Measurements from ENCODE around the gene NLGN4Y.
A peak's percentile ranks its signal among the peaks of the same experiment; 100 is the strongest.

Gene NLGN4Y

DNA sequence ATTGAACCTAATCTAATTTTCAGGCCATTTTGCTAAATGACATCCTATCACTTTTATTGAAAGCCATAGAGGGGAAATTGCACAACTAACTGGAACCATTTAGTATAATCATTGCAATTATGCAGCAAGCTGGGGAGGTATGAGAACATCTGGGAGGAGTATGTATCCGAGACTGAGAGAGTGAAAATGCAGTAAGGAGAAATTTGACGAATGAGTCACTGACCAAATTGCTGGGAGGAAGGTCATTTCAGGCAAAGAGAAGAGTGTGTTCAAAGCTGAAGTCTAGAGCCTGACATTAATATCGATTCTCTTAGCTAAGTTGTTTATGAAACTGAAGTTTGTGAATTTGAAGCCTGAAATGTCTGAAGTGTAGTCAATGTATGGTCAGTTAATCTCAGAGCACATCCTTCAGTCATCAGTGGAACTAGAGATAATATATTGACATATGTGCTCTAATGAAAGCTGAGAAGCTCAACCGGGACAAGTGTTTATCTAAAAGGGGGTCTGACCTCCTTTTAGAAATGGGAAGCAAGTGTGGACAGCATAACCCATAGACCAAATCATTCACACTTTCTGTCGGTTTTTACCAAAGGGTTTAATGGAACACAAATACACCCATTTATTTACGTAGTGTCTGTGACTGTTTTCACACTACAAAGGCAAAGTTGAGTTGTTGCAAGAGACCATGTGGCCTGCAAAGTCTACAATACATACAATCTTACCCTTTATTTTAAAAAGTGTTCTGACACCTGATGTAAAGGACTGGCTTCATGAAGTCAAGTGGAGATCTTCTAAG lies 120.0 kb downstream of the NLGN4Y start:
- peak; percentile 7 for DNase-seq (ENCODE audit: low spot score)
- peak; percentile 63 for FAIRE-seq

DNA sequence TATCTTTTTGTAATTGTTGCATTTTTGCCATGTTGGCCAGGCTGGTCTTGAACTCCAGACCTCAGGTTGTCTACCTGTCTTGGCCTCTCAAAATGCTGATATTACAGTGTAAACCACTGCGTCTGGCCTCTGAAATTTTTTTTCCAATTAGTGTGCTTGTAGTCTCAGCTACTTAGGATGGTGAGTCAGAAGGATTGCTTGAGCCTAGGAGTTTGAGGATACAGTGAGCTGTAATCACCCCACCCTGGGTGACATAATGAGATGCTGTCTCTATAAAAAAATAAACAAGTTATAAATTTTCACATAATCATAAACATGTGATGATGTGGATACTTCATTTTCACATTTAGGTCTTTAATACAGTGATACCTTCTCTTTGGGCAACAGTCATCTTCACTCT lies 154.9 kb downstream of the NLGN4Y start:
- DNase-seq (ENCODE audit: low spot score): no peak
- no peak for FAIRE-seq

DNA sequence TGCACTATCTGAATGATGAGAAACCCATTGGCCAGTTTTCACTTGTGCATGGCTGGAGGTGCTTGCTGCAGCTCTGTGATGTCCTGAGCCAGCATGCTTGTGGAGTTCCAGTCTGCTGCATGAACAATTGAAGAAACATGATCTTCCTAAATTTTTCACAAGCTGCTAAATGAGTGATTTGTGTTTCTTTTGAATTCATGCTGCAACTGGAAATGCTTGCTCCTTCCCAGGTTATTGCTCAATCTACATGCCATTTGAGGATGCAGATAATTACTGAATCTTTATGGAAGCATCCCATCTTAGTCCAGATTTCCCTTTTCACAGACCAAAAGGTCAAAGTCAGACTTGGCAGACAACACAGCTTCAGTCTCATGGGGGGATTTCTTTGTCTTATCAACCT lies 170.2 kb downstream of the NLGN4Y start:
- no peak for FAIRE-seq
- DNase-seq (ENCODE audit: low spot score): no peak

DNA sequence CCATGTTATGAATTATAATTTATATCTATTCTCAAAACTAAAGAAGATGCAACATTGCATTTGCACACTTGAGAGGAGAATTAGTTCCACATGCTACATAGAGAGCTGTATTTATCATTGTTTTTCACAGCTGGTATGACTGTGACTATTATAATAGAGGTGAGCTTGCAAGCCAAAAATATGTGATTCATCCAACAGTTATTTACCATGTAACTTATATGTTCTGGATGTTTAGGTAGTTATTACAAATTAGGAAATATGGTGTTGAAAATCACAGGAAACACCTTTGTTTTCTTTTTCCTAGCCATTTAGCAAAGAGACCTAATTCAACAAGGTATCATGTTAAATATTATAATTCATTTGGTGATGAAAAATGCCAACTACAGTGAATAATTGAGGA lies 183.8 kb downstream of the NLGN4Y start:
- DNase-seq (ENCODE audit: low spot score) (no peak), FAIRE-seq (no peak)

DNA sequence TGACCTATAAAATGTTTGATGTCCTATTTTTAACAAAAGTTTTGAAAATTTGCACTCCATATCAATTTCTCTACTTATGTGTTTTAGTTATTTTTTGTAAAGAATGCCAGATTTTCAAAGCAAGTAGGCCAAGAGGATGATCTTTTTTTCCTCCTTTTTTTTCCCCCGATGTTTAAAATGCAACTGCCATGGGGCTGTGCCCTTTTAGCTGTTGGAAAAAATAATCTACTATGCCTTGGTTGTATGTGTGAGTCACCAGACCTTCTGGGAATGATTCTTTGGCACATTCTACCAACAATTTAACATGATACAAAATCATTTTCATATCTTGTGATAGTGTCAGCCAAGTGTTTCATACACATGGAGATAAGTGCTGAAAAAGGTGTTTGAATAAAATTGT lies 217.3 kb downstream of the NLGN4Y start:
- FAIRE-seq: no peak

DNA sequence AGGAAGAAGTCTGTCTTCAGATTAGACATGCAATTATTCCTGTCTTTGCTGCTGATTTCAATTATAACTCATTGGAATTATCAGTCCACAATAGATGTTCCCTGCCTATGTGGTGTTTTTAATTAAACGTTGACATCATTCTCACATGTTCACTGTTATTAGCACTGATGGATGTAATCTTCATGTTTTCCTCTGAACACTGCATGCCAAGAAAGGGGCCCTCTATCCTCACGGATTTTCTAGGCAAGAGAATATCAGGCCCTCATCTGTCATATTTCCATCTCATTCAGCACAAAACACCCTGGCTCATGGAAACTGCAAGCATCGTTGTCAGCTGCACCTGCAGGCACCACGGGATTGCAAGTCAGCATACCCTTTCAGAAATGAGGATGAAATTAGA lies 224.0 kb downstream of the NLGN4Y start:
- no peak for FAIRE-seq
- DNase-seq (ENCODE audit: low spot score): no peak

More for the DNA sequence above, 217.3 kb downstream of the NLGN4Y start:
- no peak for DNase-seq (ENCODE audit: low spot score)

DNA sequence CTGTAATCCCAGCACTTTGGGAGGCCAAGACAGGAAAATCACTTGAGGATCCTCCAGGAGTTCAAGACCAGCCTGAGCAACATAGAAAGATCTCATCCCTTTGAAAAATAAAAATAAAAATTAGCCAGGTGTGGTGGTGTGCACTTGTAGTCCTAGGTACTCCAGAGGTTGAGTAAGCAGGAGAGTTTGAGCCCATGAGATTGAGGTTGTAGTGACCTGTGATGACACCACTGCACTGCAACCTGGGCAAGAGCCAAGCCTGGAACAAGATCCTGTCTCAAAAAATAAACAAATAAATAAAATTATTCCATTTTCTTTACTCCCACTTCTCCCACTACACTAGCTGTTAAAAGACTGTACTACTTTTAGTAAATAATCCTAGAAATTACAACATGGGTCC lies 231.2 kb downstream of the NLGN4Y start:
- no peak for FAIRE-seq
- no peak for DNase-seq (ENCODE audit: low spot score)

DNA sequence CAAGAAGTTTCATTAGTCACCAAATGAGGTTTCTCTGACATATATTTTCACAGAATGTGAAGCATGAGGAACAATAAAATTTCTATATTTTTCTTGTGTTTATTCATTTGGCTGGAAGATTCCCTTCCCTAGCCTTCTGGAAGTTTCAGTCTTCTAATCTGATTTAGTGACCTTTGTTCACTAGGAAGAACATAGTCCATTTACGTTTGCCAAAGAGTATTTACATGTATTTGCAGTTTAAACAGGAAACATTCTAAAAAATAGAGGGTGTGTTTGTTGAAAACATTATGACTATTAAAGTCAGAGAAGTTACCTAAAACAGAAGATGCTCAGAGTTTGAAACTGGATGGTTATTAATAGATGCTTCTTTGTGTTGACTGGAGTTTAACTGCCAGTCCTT lies 238.6 kb downstream of the NLGN4Y start:
- no peak for FAIRE-seq
- DNase-seq (ENCODE audit: low spot score): no peak

DNA sequence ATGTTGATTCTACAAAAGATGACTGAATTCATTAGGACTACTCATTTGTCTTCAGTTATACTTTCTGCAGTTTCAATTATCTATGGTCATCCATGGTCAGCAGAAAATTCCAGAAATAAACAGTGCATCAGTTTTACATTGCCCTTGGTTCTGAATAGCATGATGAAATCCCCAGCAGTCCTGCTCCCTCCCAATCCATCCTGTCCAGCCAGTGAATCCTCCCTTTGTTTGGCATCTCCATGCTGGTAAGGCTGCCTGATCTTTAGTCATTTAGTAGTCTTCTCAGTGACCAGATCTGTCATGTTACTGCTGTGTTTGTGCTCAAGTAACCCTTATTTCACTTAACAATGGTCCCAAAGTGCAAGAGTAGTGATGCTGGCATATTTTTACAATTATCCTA lies 239.3 kb downstream of the NLGN4Y start:
- FAIRE-seq: no peak
- no peak for DNase-seq (ENCODE audit: low spot score)

DNA sequence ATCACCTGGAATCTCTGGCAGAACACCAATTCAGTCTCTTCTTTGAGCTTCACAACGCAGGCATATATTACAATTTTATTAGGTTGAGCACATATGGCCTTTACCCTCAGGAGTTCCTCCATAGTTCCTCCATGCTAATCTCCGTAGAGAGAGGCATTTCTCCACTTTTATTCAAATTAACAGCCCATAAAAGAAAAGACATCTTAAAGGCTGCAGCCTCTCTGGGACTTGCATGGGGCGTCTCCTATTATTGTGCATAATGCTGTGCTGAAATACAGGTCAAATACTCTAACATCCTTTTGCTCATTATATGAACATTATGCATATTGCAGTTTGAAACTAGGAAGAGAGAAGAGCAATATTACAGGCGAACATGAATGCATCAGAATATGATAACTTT lies 253.9 kb downstream of the NLGN4Y start:
- FAIRE-seq (no peak), DNase-seq (ENCODE audit: low spot score) (no peak)

DNA sequence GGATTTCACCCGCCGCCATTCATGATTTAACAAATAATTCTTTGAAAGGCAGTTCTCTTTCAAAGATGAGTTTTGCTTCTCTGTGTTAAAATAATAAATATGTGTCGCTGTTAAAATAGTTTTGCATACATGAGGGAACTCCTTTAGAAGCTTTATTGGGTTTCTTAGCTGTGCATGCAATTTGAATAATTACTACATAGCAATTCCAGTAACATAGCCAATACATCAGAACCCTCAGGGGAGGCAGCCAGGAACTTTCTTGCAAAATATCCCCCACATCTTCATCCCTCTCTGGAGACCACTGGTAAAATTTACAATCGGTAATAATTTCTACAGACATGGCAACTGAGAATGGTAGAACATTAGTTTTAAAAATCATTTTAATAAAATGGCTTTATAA lies 268.8 kb downstream of the NLGN4Y start:
- FAIRE-seq (no peak), DNase-seq (ENCODE audit: low spot score) (no peak)

DNA sequence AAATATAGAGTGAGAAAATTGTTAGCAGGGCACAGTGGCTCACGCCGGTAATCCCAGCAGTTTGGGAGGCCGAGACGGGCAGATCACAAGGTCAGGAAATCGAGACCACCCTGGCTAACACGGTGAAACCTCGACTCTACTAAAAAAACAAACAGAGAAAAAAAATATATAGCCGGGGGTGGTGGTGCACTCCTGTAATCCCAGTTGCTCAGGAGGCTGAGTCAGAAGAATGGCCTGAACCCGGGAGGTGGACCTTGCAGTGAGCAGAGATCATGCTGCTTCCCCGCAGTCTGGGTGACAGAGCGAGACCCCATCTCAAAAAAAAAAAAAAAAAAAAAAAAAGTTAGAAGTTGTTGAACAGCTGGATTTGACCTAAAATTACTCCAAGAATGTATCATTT lies 269.3 kb downstream of the NLGN4Y start:
- FAIRE-seq (no peak), DNase-seq (ENCODE audit: low spot score) (no peak)

DNA sequence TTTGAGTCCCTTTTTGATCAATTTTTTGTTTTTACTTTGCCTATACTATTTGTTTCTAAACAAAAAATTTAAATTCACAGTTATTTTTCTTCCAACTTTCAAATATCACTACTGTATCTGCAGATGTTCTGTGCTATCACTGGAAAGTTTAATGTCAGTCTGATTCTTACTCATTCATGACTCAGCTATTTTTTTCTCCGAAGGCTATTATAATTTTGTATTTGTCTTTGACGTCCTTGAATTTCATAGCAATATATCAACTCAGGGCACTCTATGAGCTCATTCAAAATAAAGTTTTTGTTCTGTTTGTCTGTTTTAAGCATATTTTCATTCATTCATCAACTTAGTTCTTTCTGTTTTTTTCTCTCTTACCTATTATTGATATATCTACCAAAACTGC lies 273.7 kb downstream of the NLGN4Y start:
- peak; percentile 10 for DNase-seq (ENCODE audit: low spot score)
- peak; percentile 88 for FAIRE-seq

DNA sequence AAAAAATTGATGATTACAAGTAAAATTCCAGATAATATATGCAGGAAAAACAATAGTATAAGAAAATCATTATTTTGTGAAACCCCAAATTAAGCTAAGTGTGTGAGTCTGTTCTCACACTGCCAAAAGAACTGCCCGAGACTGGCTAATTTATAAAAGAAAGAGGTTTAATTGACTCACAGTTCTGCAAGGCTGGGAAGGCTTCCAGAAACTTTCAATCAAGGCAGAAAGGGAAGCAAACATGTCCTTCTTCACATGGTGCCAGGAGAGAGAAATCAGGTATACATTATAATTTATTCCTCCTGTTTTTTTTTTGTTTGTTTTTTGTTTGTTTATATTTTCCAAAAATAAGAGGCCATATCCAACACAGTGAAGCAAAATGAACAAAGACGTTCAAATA lies 276.8 kb downstream of the NLGN4Y start:
- DNase-seq (ENCODE audit: low spot score) (no peak), FAIRE-seq (no peak)

DNA sequence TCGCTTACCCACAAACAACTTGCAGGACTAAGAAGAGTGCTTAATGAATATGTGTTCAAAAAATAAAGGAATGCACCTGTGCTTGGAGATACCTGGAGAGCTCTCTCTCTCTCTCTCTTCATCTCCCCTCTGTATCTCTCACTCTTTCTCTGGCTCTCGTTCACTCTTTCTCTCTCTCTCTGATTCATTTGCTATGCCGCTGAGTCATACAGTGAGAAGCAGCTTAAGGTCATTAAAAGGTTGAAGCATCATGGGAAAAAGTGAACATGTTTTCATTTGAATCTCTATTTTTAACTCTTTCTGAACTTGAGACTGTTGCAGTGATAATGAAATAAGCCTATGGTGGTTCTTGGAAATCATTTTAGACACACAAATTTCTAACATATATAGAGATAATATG lies 277.8 kb downstream of the NLGN4Y start:
- DNase-seq (ENCODE audit: low spot score) (peak; percentile 54), FAIRE-seq (no peak)

DNA sequence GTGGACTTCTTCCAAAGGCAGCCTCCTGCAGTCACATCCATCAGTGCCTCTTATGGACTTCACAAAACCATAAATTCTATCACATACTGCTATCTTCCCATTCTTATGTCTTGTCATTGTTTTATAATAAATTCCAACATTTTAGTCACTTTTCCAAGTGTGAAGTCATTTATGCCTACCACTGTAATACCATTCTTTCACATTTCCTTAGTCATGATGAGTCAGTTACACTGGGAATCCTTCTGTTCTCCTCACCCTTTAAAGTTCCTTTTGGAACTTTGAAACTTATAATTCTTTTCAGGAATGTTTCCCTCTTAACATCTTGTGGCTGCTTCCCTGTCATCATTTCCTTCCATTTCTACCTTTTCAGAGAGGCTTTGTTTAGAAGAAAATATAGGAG lies 279.7 kb downstream of the NLGN4Y start:
- FAIRE-seq (peak; percentile 92), DNase-seq (ENCODE audit: low spot score) (peak; percentile 70)

DNA sequence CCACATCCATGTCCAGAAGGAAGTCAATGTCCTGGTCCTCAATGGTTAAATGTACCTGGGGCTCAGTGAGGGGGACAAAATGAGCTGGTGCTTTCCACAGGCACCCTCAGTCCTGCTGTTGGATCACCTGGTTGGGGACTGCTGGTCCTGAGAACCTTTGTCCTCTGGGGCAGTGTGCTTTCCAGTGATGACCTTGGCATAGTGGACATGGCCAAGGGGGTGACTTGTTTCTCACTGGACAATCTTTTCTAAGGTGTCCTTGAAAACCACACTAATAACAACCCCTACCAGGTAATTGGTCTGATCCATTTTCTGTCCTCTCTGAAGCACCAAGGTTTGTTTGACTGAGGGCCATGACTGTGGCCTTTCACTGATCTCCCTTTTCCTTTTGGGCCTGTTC lies 294.1 kb downstream of the NLGN4Y start:
- DNase-seq (ENCODE audit: low spot score) (no peak), FAIRE-seq (no peak)

DNA sequence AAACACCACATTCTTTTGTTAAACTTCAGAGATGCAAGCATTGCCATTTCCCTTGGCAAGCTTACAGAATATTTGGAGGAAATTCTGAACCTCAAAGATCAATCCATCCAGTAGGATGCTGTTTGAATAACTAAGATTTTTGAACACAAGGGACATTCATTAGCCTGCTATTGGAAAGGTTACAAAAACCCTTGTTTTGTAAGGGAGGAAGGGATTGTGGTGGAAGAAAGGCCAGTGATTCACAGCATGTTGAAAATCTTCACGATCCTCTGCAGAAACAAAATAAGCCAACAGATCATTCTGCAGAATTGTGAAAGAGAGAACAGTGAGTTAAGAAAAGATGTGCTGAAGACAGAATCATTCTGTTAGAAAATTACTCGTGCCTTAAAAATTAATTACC lies 297.9 kb downstream of the NLGN4Y start:
- DNase-seq (ENCODE audit: low spot score): no peak
- FAIRE-seq: no peak

DNA sequence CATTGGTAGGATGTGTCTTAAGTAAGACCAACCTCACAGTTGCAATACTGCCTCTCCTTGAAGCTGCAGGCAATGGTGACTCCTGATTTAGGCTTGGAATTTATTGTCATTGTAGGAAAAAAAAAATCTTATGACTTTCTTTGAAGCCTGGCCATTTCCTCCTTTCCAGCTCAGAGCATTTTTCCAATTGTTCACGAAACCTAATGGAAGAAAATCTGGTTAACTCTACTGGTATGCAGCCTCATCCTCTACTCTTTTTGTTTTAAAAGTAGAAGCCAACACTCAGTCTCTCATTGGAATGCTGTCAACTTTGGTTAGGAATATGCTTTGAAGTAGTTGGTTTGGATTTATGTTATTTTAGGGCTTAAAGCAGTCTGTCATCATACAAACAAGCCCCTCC lies 298.6 kb downstream of the NLGN4Y start:
- FAIRE-seq (no peak), DNase-seq (ENCODE audit: low spot score) (no peak)

DNA sequence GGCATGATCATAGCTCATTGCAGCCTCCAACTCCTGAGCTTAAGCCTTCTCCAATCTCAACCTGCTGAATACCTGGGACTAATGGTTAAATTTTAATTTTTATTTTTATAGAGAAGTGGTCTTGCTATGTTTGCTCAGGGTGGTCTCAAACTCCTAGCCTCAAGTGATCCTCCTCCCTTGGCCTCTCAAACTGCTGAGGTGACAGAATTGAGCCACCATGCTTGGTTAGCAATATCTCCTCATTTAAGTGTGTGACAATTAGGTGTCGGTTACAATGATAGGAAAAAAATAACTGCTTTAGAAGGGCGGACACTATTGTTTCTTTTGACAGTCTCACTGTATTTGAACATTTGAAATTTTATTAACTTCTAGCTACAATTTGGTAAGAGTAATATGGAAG lies 300.3 kb downstream of the NLGN4Y start:
- FAIRE-seq: no peak
- no peak for DNase-seq (ENCODE audit: low spot score)

DNA sequence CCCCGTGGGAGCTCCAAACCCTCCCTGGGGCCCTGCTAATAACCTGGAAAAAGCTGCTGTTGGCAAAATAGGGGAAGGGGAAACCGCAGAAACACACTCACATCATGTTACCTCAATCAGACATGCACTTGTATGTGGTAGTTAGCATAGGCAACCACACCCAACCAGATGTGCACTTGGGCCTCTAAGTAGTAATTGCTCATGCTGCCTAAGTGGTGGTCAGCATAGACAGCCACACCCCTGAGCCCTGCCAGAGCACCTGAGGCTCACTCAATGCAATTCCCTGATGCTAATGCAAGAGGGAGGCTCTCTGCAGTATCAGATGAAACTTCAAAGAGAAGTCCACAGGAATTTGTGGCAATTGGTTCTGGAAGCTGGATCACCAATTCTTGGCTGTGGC lies 301.4 kb downstream of the NLGN4Y start:
- DNase-seq (ENCODE audit: low spot score): no peak
- no peak for FAIRE-seq

DNA sequence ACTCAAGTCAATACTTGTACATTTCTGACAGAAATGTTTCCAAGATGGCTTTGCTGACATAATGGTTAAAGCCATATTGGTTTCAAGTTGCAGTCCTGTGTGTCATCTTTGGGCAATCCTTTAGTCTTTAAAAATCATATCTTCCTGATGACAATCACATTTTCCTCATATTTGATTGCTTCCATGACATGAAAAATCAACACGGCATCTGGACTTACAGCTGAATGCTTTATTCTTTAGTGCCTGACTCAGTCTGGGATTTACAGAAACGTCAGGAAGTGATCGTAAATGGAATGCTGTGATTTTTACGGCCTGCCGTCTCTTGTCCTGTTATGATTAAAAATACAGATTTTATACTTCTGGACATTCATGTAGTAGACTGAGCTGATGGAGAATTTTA lies 304.2 kb downstream of the NLGN4Y start:
- DNase-seq (ENCODE audit: low spot score): no peak
- FAIRE-seq: no peak

DNA sequence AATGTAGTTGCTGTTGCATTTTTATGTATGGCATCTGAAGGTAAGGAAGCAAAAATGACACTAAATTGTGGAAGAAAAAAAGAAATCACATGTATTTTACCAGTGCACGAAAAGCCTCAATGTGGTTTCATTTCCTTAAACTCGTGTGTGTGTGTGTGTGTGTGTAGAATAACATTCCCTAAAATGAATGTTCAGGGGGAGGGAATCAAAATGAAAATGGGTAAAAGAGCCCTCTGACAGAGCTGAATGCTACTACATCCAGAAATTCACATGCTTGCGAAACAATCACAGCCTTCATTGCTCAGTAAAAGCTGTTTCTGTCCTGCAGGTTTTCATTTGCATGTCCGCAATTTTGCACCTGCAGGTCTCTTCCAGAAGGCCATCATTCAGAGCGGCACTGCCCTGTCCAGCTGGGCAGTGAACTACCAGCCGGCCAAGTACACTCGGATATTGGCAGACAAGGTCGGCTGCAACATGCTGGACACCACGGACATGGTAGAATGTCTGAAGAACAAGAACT lies 305.1 kb downstream of the NLGN4Y start:
- DNase-seq (ENCODE audit: low spot score): no peak
- FAIRE-seq: no peak
